B cell (primary cell): ENCODE results near the gene IL1R1. TPM values are rescaled to one million over a fixed set of nuclear protein-coding genes. Genes with fewer than 3 reads are reported as not detected.

Experiments used
- ATAC-seq: fragments of 200-7000 bp; cut with Tn5 transposase; one replicate; pipeline ENCODE4 v1.10.0; 2021; ENCODE audit warnings: low read depth, mild to moderate bottlenecking, moderate number of reproducible peaks, moderate library complexity
- CTCF ChIA-PET: fragments of 350-600 bp; sonication (Branson Sonifier 250); formaldehyde crosslinking; loops from one replicate; lab custom pipeline; 2021; ENCODE audit warnings: antibody characterized with exemption, inconsistent platforms; lab: Charles Lee
- POLR2A ChIA-PET: fragments of 350-600 bp; sonication (Branson Sonifier 250); formaldehyde crosslinking; loops from one replicate; lab custom pipeline; 2021; ENCODE audit warnings: antibody characterized with exemption; lab: Charles Lee
- DNase-seq: peaks from one replicate; pipeline ENCODE4 v3.0.0; 2013
- H2AFZ ChIP-seq: 2 replicates; pipeline ENCODE4 v1.6.1; 2012; ENCODE audit warnings: mild to moderate bottlenecking, low read depth, low read length; ENCODE audit not compliant: insufficient read depth, poor library complexity, severe bottlenecking
- H3K27ac ChIP-seq, 2 donors: 1 replicate in 1 of 2; 2 replicates in 1 of 2; pipeline ENCODE4 v1.5.1; 2012 to 2013; ENCODE audit warnings: low read length in 2 of 2, mild to moderate bottlenecking in 2 of 2, moderate library complexity in 1 of 2
- H3K27me3 ChIP-seq, 4 experiments: fragments of 200-600 bp in 1 of 4; sonication (generic) in 1 of 4; replicated peaks in 1 of 4; 1 replicate in 2 of 4; 2 replicates in 2 of 4; pipeline versions ENCODE4 v1.6.1 to v1.7.0; 2013 to 2016; ENCODE audit warnings: low read length in 3 of 4, mild to moderate bottlenecking in 2 of 4, mixed read lengths in 1 of 4, moderate library complexity in 1 of 4; ENCODE audit not compliant: insufficient read depth in 4 of 4, control insufficient read depth in 3 of 4; ENCODE audit errors: control extremely low read depth in 1 of 4
- H3K36me3 ChIP-seq, 2 experiments: replicated peaks in 1 of 2; 1 replicate in 1 of 2; 2 replicates in 1 of 2; pipeline versions ENCODE4 v1.6.1 to v1.7.1; 2013; ENCODE audit warnings: low read length in 1 of 2; ENCODE audit not compliant: insufficient read depth in 2 of 2, control insufficient read depth in 1 of 2; ENCODE audit errors: control extremely low read depth in 1 of 2, extremely low read depth in 1 of 2
- H3K4me1 ChIP-seq, 2 donors: fragments of 200-600 bp in 1 of 2; sonication (generic) in 1 of 2; 1 replicate in 1 of 2; 2 replicates in 1 of 2; pipeline versions ENCODE4 v1.5.1 to v1.6.1; 2013 to 2017; ENCODE audit warnings: low read length in 2 of 2; ENCODE audit not compliant: control insufficient read depth in 2 of 2, insufficient read depth in 2 of 2
- H3K4me2 ChIP-seq: replicated peaks from 2 replicates; pipeline ENCODE3; 2012; ENCODE audit warnings: mild to moderate bottlenecking, low read depth, low read length; ENCODE audit not compliant: poor library complexity, severe bottlenecking
- H3K4me3 ChIP-seq, 5 experiments: fragments of 200-600 bp in 1 of 5; sonication (generic) in 1 of 5; 1 replicate in 3 of 5; 2 replicates in 2 of 5; pipeline versions ENCODE4 v1.5.1 to v1.7.0; 2011 to 2016; ENCODE audit warnings: low read length in 4 of 5, mild to moderate bottlenecking in 4 of 5, low read depth in 2 of 5, control low read depth in 1 of 5, moderate library complexity in 1 of 5; ENCODE audit not compliant: insufficient read depth in 1 of 5; ENCODE audit errors: control extremely low read depth in 1 of 5, extremely low read depth in 1 of 5
- H3K79me2 ChIP-seq: fragments of 200-600 bp; sonication (generic); one replicate; pipeline ENCODE4 v1.6.0; 2016; ENCODE audit warnings: low read length; ENCODE audit not compliant: control insufficient read depth, insufficient read depth
- H3K9ac ChIP-seq: fragments of 200-600 bp; sonication (generic); 2 replicates; pipeline ENCODE4 v1.6.1; 2017; ENCODE audit warnings: mild to moderate bottlenecking, low read length, moderate library complexity
- H3K9me3 ChIP-seq, 3 donors: one replicate each; pipeline versions ENCODE4 v1.6.1 to v1.7.1; 2013; ENCODE audit warnings: low read length in 2 of 3; ENCODE audit not compliant: control insufficient read depth in 2 of 3, insufficient read depth in 1 of 3; ENCODE audit errors: control extremely low read depth in 1 of 3
- H4K20me1 ChIP-seq: 2 replicates; pipeline ENCODE4 v1.6.0; 2012; ENCODE audit warnings: mild to moderate bottlenecking, low read length; ENCODE audit not compliant: insufficient read depth, control insufficient read depth, poor library complexity, severe bottlenecking
- H3K27ac Mint-ChIP-seq: one replicate; pipeline ENCODE4 v1.8.0; 2021; ENCODE audit warnings: mixed read lengths
- H3K27me3 Mint-ChIP-seq: one replicate; pipeline ENCODE4 v1.8.0; 2021; ENCODE audit warnings: mixed read lengths
- H3K4me1 Mint-ChIP-seq: one replicate; pipeline ENCODE4 v1.8.0; 2021; ENCODE audit warnings: mixed read lengths
- H3K4me3 Mint-ChIP-seq: one replicate; pipeline ENCODE4 v1.8.0; 2021; ENCODE audit warnings: mixed read lengths
- H3K9me3 Mint-ChIP-seq: one replicate; pipeline ENCODE4 v1.8.0; 2022; ENCODE audit warnings: mixed read lengths; ENCODE audit not compliant: insufficient read depth
- EZH2 ChIP-seq: IDR thresholded peaks from 2 replicates; pipeline ENCODE4 v1.6.1; 2012; ENCODE audit warnings: borderline replicate concordance, low read depth, mild to moderate bottlenecking, moderate library complexity, low read length; ENCODE audit not compliant: insufficient read depth, poor library complexity, severe bottlenecking
- WGBS: methylation state at CpG from one replicate; pipeline ENCODE4 v1.1.5; 2013; ENCODE audit warnings: missing lambda C conversion rate; ENCODE audit not compliant: insufficient coverage; 5-methylcytosine and 5-hydroxymethylcytosine counted together
- intact Hi-C: fragments of 100-400 bp; cut with micrococcal nuclease; formaldehyde crosslinking; loops from one replicate; pipeline ENCODE4 v1.10.0; 2022
- polyA plus RNA-seq: library from polyadenylated mRNA; depleted of rRNA; stranded (reverse); fragments of >200 nt; gene quantifications from 2 replicates; pipeline ENCODE4 v1.2.3, GENCODE V29; 2012
- total RNA-seq, 2 donors: library from RNA; stranded (reverse); fragments of 120-200 nt in 1 of 2; gene quantifications; 1 replicate in 1 of 2; 2 replicates in 1 of 2; pipeline versions ENCODE4 v1.2.3 to v1.2.4, GENCODE V29; 2013 to 2022
- TF ChIP-seq, protein P1 (sequence below): fragments of 200-600 bp; IDR thresholded peaks from one replicate; pipeline ENCODE4 v1.8.0; 2022; ENCODE audit warnings: antibody characterized with exemption, mild to moderate bottlenecking

Gene IL1R1
- total and polyA plus RNA-seq, 2 donors (not counting 1 experiment from before 2014, with no cell fraction given) = not detected

DNA sequence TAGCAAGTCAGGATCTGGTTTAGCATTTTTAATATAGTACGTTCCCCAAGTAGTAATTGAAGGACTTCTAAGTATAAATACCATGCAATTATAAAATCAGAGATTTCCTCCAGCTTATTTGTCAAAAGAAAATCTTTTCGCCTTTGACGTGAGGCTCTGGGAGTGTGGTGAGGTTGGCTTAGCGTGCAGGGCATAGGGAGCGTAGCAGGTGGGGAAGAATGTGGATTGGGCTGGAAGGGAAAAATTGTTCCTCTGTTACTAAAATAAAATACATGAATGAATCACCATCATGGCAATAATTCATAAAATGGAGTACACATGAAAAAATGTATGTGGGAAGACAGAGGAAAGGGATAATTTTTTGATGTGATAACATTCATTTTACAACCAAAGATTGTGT lies 38.8 kb downstream of the IL1R1 start:
- Histone ChIP-seq H3K27ac (no peak overlapping the region), H2AFZ (no peak overlapping the region), H3K4me1 (no peaks in the 10 kb centered on the region), H3K4me2 (no peak overlapping the region), H3K4me3 (no peak overlapping the region), H3K36me3 (no peaks in the 10 kb centered on the region), H3K9me3 (no peaks in the 10 kb centered on the region), H3K27me3 (peaks cover 0 to 21% (median 10%) of the 10 kb centered on the region in 4 experiments), H4K20me1 (no peaks in the 10 kb centered on the region), H3K79me2 (no peaks in the 10 kb centered on the region), H3K9ac (no peak overlapping the region)
- ChIA-PET POLR2A (no interaction called here), CTCF (no interaction called here)
- no peak for TF ChIP-seq EZH2
- TF ChIP-seq, protein P1, sequence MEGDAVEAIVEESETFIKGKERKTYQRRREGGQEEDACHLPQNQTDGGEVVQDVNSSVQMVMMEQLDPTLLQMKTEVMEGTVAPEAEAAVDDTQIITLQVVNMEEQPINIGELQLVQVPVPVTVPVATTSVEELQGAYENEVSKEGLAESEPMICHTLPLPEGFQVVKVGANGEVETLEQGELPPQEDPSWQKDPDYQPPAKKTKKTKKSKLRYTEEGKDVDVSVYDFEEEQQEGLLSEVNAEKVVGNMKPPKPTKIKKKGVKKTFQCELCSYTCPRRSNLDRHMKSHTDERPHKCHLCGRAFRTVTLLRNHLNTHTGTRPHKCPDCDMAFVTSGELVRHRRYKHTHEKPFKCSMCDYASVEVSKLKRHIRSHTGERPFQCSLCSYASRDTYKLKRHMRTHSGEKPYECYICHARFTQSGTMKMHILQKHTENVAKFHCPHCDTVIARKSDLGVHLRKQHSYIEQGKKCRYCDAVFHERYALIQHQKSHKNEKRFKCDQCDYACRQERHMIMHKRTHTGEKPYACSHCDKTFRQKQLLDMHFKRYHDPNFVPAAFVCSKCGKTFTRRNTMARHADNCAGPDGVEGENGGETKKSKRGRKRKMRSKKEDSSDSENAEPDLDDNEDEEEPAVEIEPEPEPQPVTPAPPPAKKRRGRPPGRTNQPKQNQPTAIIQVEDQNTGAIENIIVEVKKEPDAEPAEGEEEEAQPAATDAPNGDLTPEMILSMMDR = no peak
- no peaks in the 10 kb centered on the region for H3K4me1 Mint-ChIP-seq
- DNase-seq (no peak), ATAC-seq (no peak)
- H3K27me3 Mint-ChIP-seq = peaks cover 36% of the 10 kb centered on the region
- WGBS = no CpG with 5 or more reads among the region's 5 CpGs
- no peak overlapping the region for H3K27ac Mint-ChIP-seq
- intact Hi-C loops = no loop called here
- no peaks in the 10 kb centered on the region for H3K9me3 Mint-ChIP-seq
- no peak overlapping the region for H3K4me3 Mint-ChIP-seq

DNA sequence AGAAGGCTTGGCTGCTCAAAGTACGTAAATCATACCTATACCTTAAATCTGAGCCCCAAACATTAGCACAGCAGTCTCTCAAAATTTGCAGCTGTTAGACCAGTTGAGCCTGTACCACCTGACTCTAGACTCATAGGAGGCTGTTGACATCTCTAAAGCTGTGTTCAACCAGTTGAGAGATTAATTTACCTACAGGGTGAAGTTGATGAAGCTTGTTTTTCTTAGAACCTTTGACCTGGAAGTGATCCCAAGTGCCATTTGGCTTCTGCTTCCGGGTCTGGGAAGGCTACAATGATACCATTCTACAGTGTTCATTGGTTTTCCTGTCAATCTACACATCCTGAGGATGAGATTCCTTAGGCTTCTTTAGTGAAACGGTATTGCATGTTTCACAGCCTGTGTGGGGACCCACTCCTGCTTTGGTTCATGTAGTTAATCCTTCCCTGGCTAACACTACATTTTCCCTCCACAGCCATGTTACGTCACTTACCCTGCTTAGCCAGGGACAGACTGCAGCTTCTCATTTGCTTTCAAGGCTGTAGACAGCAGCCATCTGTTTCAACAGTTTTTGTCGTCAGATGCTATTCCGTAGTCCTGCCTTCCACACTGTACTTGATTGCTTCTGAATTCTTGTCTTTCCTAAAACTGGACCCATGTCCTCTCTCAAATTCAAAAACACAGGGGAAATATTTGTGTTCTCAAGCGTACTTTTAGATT lies 39.5 kb downstream of the IL1R1 start:
- Histone ChIP-seq H3K4me2 (no peak overlapping the region), H3K4me1 (no peaks in the 10 kb centered on the region), H3K9ac (no peak overlapping the region), H3K27me3 (peaks cover 0 to 24% (median 11%) of the 10 kb centered on the region in 4 experiments), H4K20me1 (no peaks in the 10 kb centered on the region), H2AFZ (no peak overlapping the region), H3K79me2 (no peaks in the 10 kb centered on the region), H3K36me3 (no peaks in the 10 kb centered on the region), H3K27ac (no peak overlapping the region), H3K9me3 (peaks cover 0 to 4% (median 1%) of the 10 kb centered on the region in 3 donors), H3K4me3 (no peak overlapping the region)
- WGBS = 92% methylated on average over 6 of the region's 7 CpGs
- Mint-ChIP-seq H3K4me3 (no peak overlapping the region), H3K9me3 (no peaks in the 10 kb centered on the region), H3K27ac (no peak overlapping the region), H3K27me3 (peaks cover 41% of the 10 kb centered on the region), H3K4me1 (no peaks in the 10 kb centered on the region)
- TF ChIP-seq, protein P1 = no peak
- TF ChIP-seq EZH2 = no peak
- ChIA-PET CTCF (no interaction called here), POLR2A (no interaction called here)
- DNase-seq (no peak), ATAC-seq (no peak)
- intact Hi-C loops = no loop called here
